ENCODE measurements around the gene ATP6AP1.

The ATP6AP1 gene

GRCh38 chrX:154471839-154472684 lies 43.6 kb downstream of the ATP6AP1 start:
- Mint-ChIP-seq H3K36me3 (ENCODE audit: low read depth) (peaks cover 28% of the 10 kb centered on the region), H3K4me1 (peaks cover 4% of the 10 kb centered on the region), H3K27ac (no peak overlapping the region), H3K4me3 (no peak overlapping the region), H3K9me3 (peaks cover 9% of the 10 kb centered on the region), H3K27me3 (ENCODE audit: low read depth) (no peaks in the 10 kb centered on the region)
- no peak for TF ChIP-seq CTCF (IDR thresholded peaks at IDR 0.05; ENCODE audit: unreplicated experiment in 3 of 3)

GRCh38 chrX:154472685-154473632 lies 44.5 kb downstream of the ATP6AP1 start:
- H3K9me3 Mint-ChIP-seq = peaks cover 9% of the 10 kb centered on the region
- no peak overlapping the region for H3K27ac Mint-ChIP-seq

GRCh38 chrX:154473683-154474082 lies 45.2 kb downstream of the ATP6AP1 start:
- H3K27me3 Mint-ChIP-seq (ENCODE audit: low read depth) = no peaks in the 10 kb centered on the region
- no peak overlapping the region for H3K27ac Mint-ChIP-seq
- no peak for TF ChIP-seq CTCF (IDR thresholded peaks at IDR 0.05; ENCODE audit: unreplicated experiment in 3 of 3)
- peaks cover 4% of the 10 kb centered on the region for H3K4me1 Mint-ChIP-seq
- H3K4me3 Mint-ChIP-seq = no peak overlapping the region
- peaks cover 28% of the 10 kb centered on the region for H3K36me3 Mint-ChIP-seq (ENCODE audit: low read depth)
- peaks cover 9% of the 10 kb centered on the region for H3K9me3 Mint-ChIP-seq

More at GRCh38 chrX:154472685-154473632, 44.5 kb downstream of the ATP6AP1 start:
- no peaks in the 10 kb centered on the region for H3K27me3 Mint-ChIP-seq (ENCODE audit: low read depth)
- H3K4me3 Mint-ChIP-seq = no peak overlapping the region
- no peak for TF ChIP-seq CTCF (IDR thresholded peaks at IDR 0.05; ENCODE audit: unreplicated experiment in 3 of 3)
- H3K36me3 Mint-ChIP-seq (ENCODE audit: low read depth) = peaks cover 28% of the 10 kb centered on the region
- peaks cover 4% of the 10 kb centered on the region for H3K4me1 Mint-ChIP-seq

DNA sequence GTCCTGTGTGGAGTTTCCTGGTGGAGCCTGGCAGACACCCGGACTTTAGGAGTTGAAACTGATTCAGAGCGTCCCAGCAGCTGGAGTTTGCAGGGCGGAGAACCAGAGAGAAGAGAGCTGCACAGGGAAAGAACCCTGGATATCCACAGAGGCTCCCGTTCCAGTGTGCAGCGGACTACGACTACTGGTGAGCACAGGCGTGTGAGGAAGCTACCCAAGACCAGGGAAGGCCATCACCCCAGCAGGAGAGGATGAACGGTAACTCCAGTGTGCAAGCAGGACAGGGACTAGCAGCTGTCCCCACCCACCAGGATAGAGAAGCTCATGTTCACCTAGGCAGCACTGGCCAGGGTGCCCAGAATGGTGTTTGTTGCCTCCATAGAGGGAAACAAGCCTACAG lies 48.3 kb downstream of the ATP6AP1 start:
- peaks cover 16% of the 10 kb centered on the region for H3K9me3 Mint-ChIP-seq
- no peak overlapping the region for H3K27ac Mint-ChIP-seq
- H3K36me3 Mint-ChIP-seq (ENCODE audit: low read depth) = peaks cover 18% of the 10 kb centered on the region
- H3K4me1 Mint-ChIP-seq = peaks cover 4% of the 10 kb centered on the region
- H3K27me3 Mint-ChIP-seq (ENCODE audit: low read depth) = no peaks in the 10 kb centered on the region
- TF ChIP-seq CTCF (IDR thresholded peaks at IDR 0.05; ENCODE audit: unreplicated experiment in 3 of 3) = no peak
- peak overlapping the region; percentile 11 to 70 (median 57) for H3K4me3 Mint-ChIP-seq

- Mint-ChIP-seq H3K36me3 (ENCODE audit: low read depth) (peaks cover 21% of the 10 kb centered on the region), H3K27me3 (ENCODE audit: low read depth) (peaks cover 3% of the 10 kb centered on the region), H3K27ac (peak overlapping the region in 2 of 3 experiments; percentile 64 to 77), H3K4me3 (peak overlapping the region; percentile 83 to 87 (median 86)), H3K4me1 (peaks cover 4% of the 10 kb centered on the region), H3K9me3 (peaks cover 19% of the 10 kb centered on the region)
- no peak for TF ChIP-seq CTCF (IDR thresholded peaks at IDR 0.05; ENCODE audit: unreplicated experiment in 3 of 3)
Observed at GRCh38 chrX:154477891-154478477, 49.5 kb downstream of the ATP6AP1 start.
